Breast epithelium (tissue), 3 donors: Measurements from ENCODE around the gene TMEM191C.

ENCODE experiments used
- POLR2AphosphoS5 ChIP-seq, 3 donors: sonication (generic); formaldehyde crosslinking; IDR thresholded peaks; one replicate each; pipeline ENCODE4 v1.6.1; 2017; ENCODE audit warnings: antibody characterized with exemption in 3 of 3
- TF ChIP-seq, protein P1 (sequence below), 3 donors: fragments of 450-650 bp; IDR thresholded peaks; one replicate each; pipeline ENCODE4 v1.5.1; 2016 to 2017; ENCODE audit warnings: antibody characterized with exemption in 3 of 3, mild to moderate bottlenecking in 3 of 3, moderate library complexity in 3 of 3

GRCh38 chr22:21443735-21444421 is 23.3 kb upstream of the TMEM191C start:
- no peak for TF ChIP-seq POLR2AphosphoS5 (IDR thresholded peaks at IDR 0.05)
- TF ChIP-seq, protein P1, sequence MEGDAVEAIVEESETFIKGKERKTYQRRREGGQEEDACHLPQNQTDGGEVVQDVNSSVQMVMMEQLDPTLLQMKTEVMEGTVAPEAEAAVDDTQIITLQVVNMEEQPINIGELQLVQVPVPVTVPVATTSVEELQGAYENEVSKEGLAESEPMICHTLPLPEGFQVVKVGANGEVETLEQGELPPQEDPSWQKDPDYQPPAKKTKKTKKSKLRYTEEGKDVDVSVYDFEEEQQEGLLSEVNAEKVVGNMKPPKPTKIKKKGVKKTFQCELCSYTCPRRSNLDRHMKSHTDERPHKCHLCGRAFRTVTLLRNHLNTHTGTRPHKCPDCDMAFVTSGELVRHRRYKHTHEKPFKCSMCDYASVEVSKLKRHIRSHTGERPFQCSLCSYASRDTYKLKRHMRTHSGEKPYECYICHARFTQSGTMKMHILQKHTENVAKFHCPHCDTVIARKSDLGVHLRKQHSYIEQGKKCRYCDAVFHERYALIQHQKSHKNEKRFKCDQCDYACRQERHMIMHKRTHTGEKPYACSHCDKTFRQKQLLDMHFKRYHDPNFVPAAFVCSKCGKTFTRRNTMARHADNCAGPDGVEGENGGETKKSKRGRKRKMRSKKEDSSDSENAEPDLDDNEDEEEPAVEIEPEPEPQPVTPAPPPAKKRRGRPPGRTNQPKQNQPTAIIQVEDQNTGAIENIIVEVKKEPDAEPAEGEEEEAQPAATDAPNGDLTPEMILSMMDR (IDR thresholded peaks at IDR 0.05), result no peak
